ENCODE data around the gene LINC00237.

LINC00237 gene

GRCh38 chr20:21075471-21075870 lies 30.7 kb downstream of the LINC00237 start:
- no peaks in the 10 kb centered on the region for H3K27me3 ChIP-seq (ENCODE audit: control insufficient read depth in 1 of 2, insufficient read depth in 2 of 2, low read length in 2 of 2)
- no peaks in the 10 kb centered on the region for H3K4me1 ChIP-seq (ENCODE audit: control insufficient read depth, insufficient read depth, low read length)
- H3K9me3 ChIP-seq (ENCODE audit: control insufficient read depth in 2 of 2, low read length in 2 of 2) = no peaks in the 10 kb centered on the region
- no peak overlapping the region for H3K4me3 ChIP-seq (ENCODE audit: low read length in 2 of 2)
- no peak overlapping the region for H3K27ac ChIP-seq (ENCODE audit: low read length)
- no peak overlapping the region for H3K9ac ChIP-seq (ENCODE audit: low read length in 2 of 2)
- H3K36me3 ChIP-seq (ENCODE audit: control insufficient read depth in 2 of 2, insufficient read depth in 2 of 2, low read length in 2 of 2) = no peaks in the 10 kb centered on the region

- H3K4me3 ChIP-seq (ENCODE audit: low read length in 2 of 2) = no peak overlapping the region
- H3K27ac ChIP-seq (ENCODE audit: low read length) = no peak overlapping the region
- H3K9ac ChIP-seq (ENCODE audit: low read length in 2 of 2) = no peak overlapping the region
- H3K27me3 ChIP-seq (ENCODE audit: control insufficient read depth in 1 of 2, insufficient read depth in 2 of 2, low read length in 2 of 2) = no peaks in the 10 kb centered on the region
- no peaks in the 10 kb centered on the region for H3K4me1 ChIP-seq (ENCODE audit: control insufficient read depth, insufficient read depth, low read length)
- H3K9me3 ChIP-seq (ENCODE audit: control insufficient read depth in 2 of 2, low read length in 2 of 2) = no peaks in the 10 kb centered on the region
- no peaks in the 10 kb centered on the region for H3K36me3 ChIP-seq (ENCODE audit: control insufficient read depth in 2 of 2, insufficient read depth in 2 of 2, low read length in 2 of 2)
Measured at GRCh38 chr20:21074605-21075336, 31.4 kb downstream of the LINC00237 start.

- Histone ChIP-seq H3K9me3 (ENCODE audit: control insufficient read depth in 2 of 2, low read length in 2 of 2) (no peaks in the 10 kb centered on the region), H3K27ac (ENCODE audit: low read length) (no peak overlapping the region), H3K4me1 (ENCODE audit: control insufficient read depth, insufficient read depth, low read length) (no peaks in the 10 kb centered on the region), H3K27me3 (ENCODE audit: control insufficient read depth in 1 of 2, insufficient read depth in 2 of 2, low read length in 2 of 2) (no peaks in the 10 kb centered on the region), H3K9ac (ENCODE audit: low read length in 2 of 2) (no peak overlapping the region), H3K36me3 (ENCODE audit: control insufficient read depth in 2 of 2, insufficient read depth in 2 of 2, low read length in 2 of 2) (no peaks in the 10 kb centered on the region), H3K4me3 (ENCODE audit: low read length in 2 of 2) (no peak overlapping the region)
Measured at GRCh38 chr20:21067255-21067654, 38.9 kb downstream of the LINC00237 start.

- no peak overlapping the region for H3K9ac ChIP-seq (ENCODE audit: low read length in 2 of 2)
- H3K27ac ChIP-seq (ENCODE audit: low read length) = no peak overlapping the region
- no peaks in the 10 kb centered on the region for H3K27me3 ChIP-seq (ENCODE audit: control insufficient read depth in 1 of 2, insufficient read depth in 2 of 2, low read length in 2 of 2)
- no peaks in the 10 kb centered on the region for H3K9me3 ChIP-seq (ENCODE audit: control insufficient read depth in 2 of 2, low read length in 2 of 2)
- no peak overlapping the region for H3K4me3 ChIP-seq (ENCODE audit: low read length in 2 of 2)
- no peaks in the 10 kb centered on the region for H3K4me1 ChIP-seq (ENCODE audit: control insufficient read depth, insufficient read depth, low read length)
- no peaks in the 10 kb centered on the region for H3K36me3 ChIP-seq (ENCODE audit: control insufficient read depth in 2 of 2, insufficient read depth in 2 of 2, low read length in 2 of 2)
Measured at GRCh38 chr20:21064924-21065323, 41.2 kb downstream of the LINC00237 start.

- Histone ChIP-seq H3K27me3 (ENCODE audit: control insufficient read depth in 1 of 2, insufficient read depth in 2 of 2, low read length in 2 of 2) (no peaks in the 10 kb centered on the region), H3K27ac (ENCODE audit: low read length) (no peak overlapping the region), H3K36me3 (ENCODE audit: control insufficient read depth in 2 of 2, insufficient read depth in 2 of 2, low read length in 2 of 2) (no peaks in the 10 kb centered on the region), H3K9ac (ENCODE audit: low read length in 2 of 2) (no peak overlapping the region), H3K4me1 (ENCODE audit: control insufficient read depth, insufficient read depth, low read length) (no peaks in the 10 kb centered on the region), H3K4me3 (ENCODE audit: low read length in 2 of 2) (no peak overlapping the region), H3K9me3 (ENCODE audit: control insufficient read depth in 2 of 2, low read length in 2 of 2) (peaks cover 0 to under 1% of the 10 kb centered on the region in 2 donors)
Measured at GRCh38 chr20:21063276-21063675, 42.9 kb downstream of the LINC00237 start.

- Histone ChIP-seq H3K27ac (ENCODE audit: low read length) (no peak overlapping the region), H3K9ac (ENCODE audit: low read length in 2 of 2) (no peak overlapping the region), H3K9me3 (ENCODE audit: control insufficient read depth in 2 of 2, low read length in 2 of 2) (peaks cover 1 to 3% of the 10 kb centered on the region in 2 donors), H3K4me1 (ENCODE audit: control insufficient read depth, insufficient read depth, low read length) (no peaks in the 10 kb centered on the region), H3K36me3 (ENCODE audit: control insufficient read depth in 2 of 2, insufficient read depth in 2 of 2, low read length in 2 of 2) (no peaks in the 10 kb centered on the region), H3K4me3 (ENCODE audit: low read length in 2 of 2) (no peak overlapping the region), H3K27me3 (ENCODE audit: control insufficient read depth in 1 of 2, insufficient read depth in 2 of 2, low read length in 2 of 2) (peaks cover 0 to 4% of the 10 kb centered on the region in 2 donors)
Measured at GRCh38 chr20:21053002-21053762, 53.0 kb downstream of the LINC00237 start.

- H3K4me3 ChIP-seq (ENCODE audit: low read length in 2 of 2) = no peak overlapping the region
- H3K9me3 ChIP-seq (ENCODE audit: control insufficient read depth in 2 of 2, low read length in 2 of 2) = peaks cover 0 to 3% of the 10 kb centered on the region in 2 donors
- H3K4me1 ChIP-seq (ENCODE audit: control insufficient read depth, insufficient read depth, low read length) = no peaks in the 10 kb centered on the region
- H3K27me3 ChIP-seq (ENCODE audit: control insufficient read depth in 1 of 2, insufficient read depth in 2 of 2, low read length in 2 of 2) = peaks cover 0 to 4% of the 10 kb centered on the region in 2 donors
- no peak overlapping the region for H3K27ac ChIP-seq (ENCODE audit: low read length)
- no peaks in the 10 kb centered on the region for H3K36me3 ChIP-seq (ENCODE audit: control insufficient read depth in 2 of 2, insufficient read depth in 2 of 2, low read length in 2 of 2)
- no peak overlapping the region for H3K9ac ChIP-seq (ENCODE audit: low read length in 2 of 2)
Measured at GRCh38 chr20:21052686-21053001, 53.5 kb downstream of the LINC00237 start.

GRCh38 chr20:21052241-21052640 lies 53.9 kb downstream of the LINC00237 start:
- Histone ChIP-seq H3K27ac (ENCODE audit: low read length) (no peak overlapping the region), H3K9ac (ENCODE audit: low read length in 2 of 2) (no peak overlapping the region), H3K4me1 (ENCODE audit: control insufficient read depth, insufficient read depth, low read length) (no peaks in the 10 kb centered on the region), H3K36me3 (ENCODE audit: control insufficient read depth in 2 of 2, insufficient read depth in 2 of 2, low read length in 2 of 2) (no peaks in the 10 kb centered on the region), H3K27me3 (ENCODE audit: control insufficient read depth in 1 of 2, insufficient read depth in 2 of 2, low read length in 2 of 2) (peaks cover 0 to 5% of the 10 kb centered on the region in 2 donors), H3K9me3 (ENCODE audit: control insufficient read depth in 2 of 2, low read length in 2 of 2) (peaks cover 1 to 3% of the 10 kb centered on the region in 2 donors), H3K4me3 (ENCODE audit: low read length in 2 of 2) (no peak overlapping the region)

- Histone ChIP-seq H3K9me3 (ENCODE audit: control insufficient read depth in 2 of 2, low read length in 2 of 2) (peaks cover 3 to 4% of the 10 kb centered on the region in 2 donors), H3K4me3 (ENCODE audit: low read length in 2 of 2) (no peak overlapping the region), H3K27ac (ENCODE audit: low read length) (no peak overlapping the region), H3K4me1 (ENCODE audit: control insufficient read depth, insufficient read depth, low read length) (no peaks in the 10 kb centered on the region), H3K27me3 (ENCODE audit: control insufficient read depth in 1 of 2, insufficient read depth in 2 of 2, low read length in 2 of 2) (peaks cover 0 to 6% of the 10 kb centered on the region in 2 donors), H3K9ac (ENCODE audit: low read length in 2 of 2) (no peak overlapping the region), H3K36me3 (ENCODE audit: control insufficient read depth in 2 of 2, insufficient read depth in 2 of 2, low read length in 2 of 2) (no peaks in the 10 kb centered on the region)
Measured at GRCh38 chr20:21050710-21051109, 55.4 kb downstream of the LINC00237 start.

GRCh38 chr20:21049305-21049828 lies 56.8 kb downstream of the LINC00237 start:
- Histone ChIP-seq H3K9me3 (ENCODE audit: control insufficient read depth in 2 of 2, low read length in 2 of 2) (peaks cover 3 to 4% of the 10 kb centered on the region in 2 donors), H3K27me3 (ENCODE audit: control insufficient read depth in 1 of 2, insufficient read depth in 2 of 2, low read length in 2 of 2) (peaks cover 0 to 6% of the 10 kb centered on the region in 2 donors), H3K9ac (ENCODE audit: low read length in 2 of 2) (no peak overlapping the region), H3K36me3 (ENCODE audit: control insufficient read depth in 2 of 2, insufficient read depth in 2 of 2, low read length in 2 of 2) (no peaks in the 10 kb centered on the region), H3K4me3 (ENCODE audit: low read length in 2 of 2) (no peak overlapping the region), H3K4me1 (ENCODE audit: control insufficient read depth, insufficient read depth, low read length) (no peaks in the 10 kb centered on the region), H3K27ac (ENCODE audit: low read length) (no peak overlapping the region)

GRCh38 chr20:21048841-21049273 lies 57.3 kb downstream of the LINC00237 start:
- no peaks in the 10 kb centered on the region for H3K4me1 ChIP-seq (ENCODE audit: control insufficient read depth, insufficient read depth, low read length)
- no peak overlapping the region for H3K27ac ChIP-seq (ENCODE audit: low read length)
- no peak overlapping the region for H3K9ac ChIP-seq (ENCODE audit: low read length in 2 of 2)
- no peak overlapping the region for H3K4me3 ChIP-seq (ENCODE audit: low read length in 2 of 2)
- no peaks in the 10 kb centered on the region for H3K36me3 ChIP-seq (ENCODE audit: control insufficient read depth in 2 of 2, insufficient read depth in 2 of 2, low read length in 2 of 2)
- peaks cover 3 to 4% of the 10 kb centered on the region in 2 donors for H3K9me3 ChIP-seq (ENCODE audit: control insufficient read depth in 2 of 2, low read length in 2 of 2)
- H3K27me3 ChIP-seq (ENCODE audit: control insufficient read depth in 1 of 2, insufficient read depth in 2 of 2, low read length in 2 of 2) = peaks cover 0 to 8% of the 10 kb centered on the region in 2 donors
